IPS-11a (cell line): ENCODE results near the gene NKIRAS1.

Source experiments
- H3K4me3 ChIP-seq: one replicate; pipeline ENCODE4 v1.5.1; 2013; ENCODE audit warnings: low read depth, low read length, control low read depth

The NKIRAS1 gene

GRCh38 chr3:23916886-23917678 lies at the start of gene NKIRAS1, which contains the start of gene RPL15:
Gene NKIRAS1 (minus strand): TSS chr3:23916990. CDS start chr3:23910904, 6,086 bp downstream.
Gene RPL15 (plus strand): TSS chr3:23917132. CDS start chr3:23917860, 728 bp downstream.
- peak within 1 kb of the TSS; percentile 99 for H3K4me3 ChIP-seq

- no peak overlapping the region for H3K4me3 ChIP-seq
Measured at GRCh38 chr3:23966328-23966727, 49.5 kb upstream of the NKIRAS1 start.

GRCh38 chr3:23964537-23965235 lies 47.9 kb upstream of the NKIRAS1 start:
- H3K4me3 ChIP-seq, result no peak overlapping the region

GRCh38 chr3:23961913-23962312 lies 45.1 kb upstream of the NKIRAS1 start:
- H3K4me3 ChIP-seq, result no peak overlapping the region

GRCh38 chr3:23961066-23961465 lies 44.3 kb upstream of the NKIRAS1 start:
- no peak overlapping the region for H3K4me3 ChIP-seq

- H3K4me3 ChIP-seq, result no peak overlapping the region
Measured at GRCh38 chr3:23960649-23961048, 43.9 kb upstream of the NKIRAS1 start.

- H3K4me3 ChIP-seq, result no peak overlapping the region
Measured at GRCh38 chr3:23959135-23959900, 42.5 kb upstream of the NKIRAS1 start.

- no peak overlapping the region for H3K4me3 ChIP-seq
Measured at GRCh38 chr3:23956701-23957100, 39.9 kb upstream of the NKIRAS1 start.

GRCh38 chr3:23954144-23954543 lies 37.4 kb upstream of the NKIRAS1 start:
- no peak overlapping the region for H3K4me3 ChIP-seq

- H3K4me3 ChIP-seq, result no peak overlapping the region
Measured at GRCh38 chr3:23953523-23953922, 36.7 kb upstream of the NKIRAS1 start.

- no peak overlapping the region for H3K4me3 ChIP-seq
Measured at GRCh38 chr3:23952646-23953045, 35.9 kb upstream of the NKIRAS1 start.

- no peak overlapping the region for H3K4me3 ChIP-seq
Measured at GRCh38 chr3:23950293-23950692, 33.5 kb upstream of the NKIRAS1 start.

GRCh38 chr3:23949784-23950183 lies 33.0 kb upstream of the NKIRAS1 start:
- H3K4me3 ChIP-seq, result no peak overlapping the region

- H3K4me3 ChIP-seq, result no peak overlapping the region
Measured at GRCh38 chr3:23948761-23949160, 32.0 kb upstream of the NKIRAS1 start.

- H3K4me3 ChIP-seq, result peak overlapping the region; percentile 74
Measured at GRCh38 chr3:23945913-23946687, 29.3 kb upstream of the NKIRAS1 start.

- H3K4me3 ChIP-seq, result peak overlapping the region; percentile 31
Measured at GRCh38 chr3:23945663-23945912, 28.8 kb upstream of the NKIRAS1 start.

GRCh38 chr3:23944861-23945662 lies 28.3 kb upstream of the NKIRAS1 start, which contains the start of gene NR1D2:
Gene NR1D2 (plus strand): TSS chr3:23945286. CDS start chr3:23945579, 293 bp downstream.
- peak within 1 kb of the TSS; percentile 74 for H3K4me3 ChIP-seq

GRCh38 chr3:23944007-23944783 lies 27.4 kb upstream of the NKIRAS1 start:
- peak overlapping the region; percentile 55 for H3K4me3 ChIP-seq

GRCh38 chr3:23942546-23942945 lies 25.8 kb upstream of the NKIRAS1 start:
- no peak overlapping the region for H3K4me3 ChIP-seq
